Activated CD4-positive, alpha-beta T cell treated with anti-CD3 and anti-CD28 coated beads, Interleukin-2, Interleukin-6, amounts not matched to agents 100 ng/mL and 50 ng/mL, durations not matched to agents 16 hours and 8 hours (primary cell): ENCODE measurements around the gene IQSEC1.

Experiments
- DNase-seq: peaks from one replicate; pipeline ENCODE4 v3.0.0-alpha.2; 2020

Gene IQSEC1

DNA sequence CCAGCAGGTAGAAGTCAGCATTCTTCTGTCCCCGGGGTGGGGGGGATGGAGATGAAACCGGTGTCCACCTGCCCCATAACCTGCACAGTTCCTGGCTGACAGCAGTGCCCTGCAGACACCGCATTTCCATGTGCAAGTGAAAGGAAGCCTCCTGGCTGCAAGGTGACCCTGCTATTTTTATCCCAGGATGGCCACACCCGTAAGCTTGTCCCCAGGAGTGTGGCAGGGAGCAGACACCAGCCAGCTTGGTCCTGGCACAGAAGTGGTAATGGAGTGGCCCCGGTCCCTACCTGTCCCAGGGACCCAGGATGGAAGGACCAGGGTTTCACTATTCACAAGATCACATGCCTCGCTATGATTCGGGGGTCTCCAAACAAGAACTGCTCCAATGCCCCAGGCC, 146.6 kb downstream of the IQSEC1 start:
- DNase-seq = no peak

- no peak for DNase-seq
Measured at GRCh38 chr3:12925648-12926047, 147.6 kb downstream of the IQSEC1 start.

DNA sequence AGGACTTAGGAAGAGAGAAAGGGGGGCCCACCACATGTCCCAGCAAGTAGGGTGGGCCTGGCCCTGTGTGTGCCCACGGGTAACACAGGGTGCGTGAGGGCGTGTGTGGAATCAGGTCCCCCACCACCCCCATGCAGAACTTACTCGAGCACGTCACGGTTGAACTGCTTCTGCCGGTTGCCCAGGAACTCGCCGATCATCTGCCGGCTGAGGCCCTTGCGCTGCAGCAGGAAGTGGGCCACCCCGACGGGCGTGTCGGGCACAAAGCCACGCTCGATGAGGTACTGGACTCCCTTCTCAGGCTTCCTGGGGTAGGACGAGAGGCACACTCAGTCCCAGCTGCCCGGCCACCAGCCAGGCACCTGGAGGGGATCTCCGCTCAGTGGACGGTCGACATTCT, 148.8 kb downstream of the IQSEC1 start:
- no peak for DNase-seq

GRCh38 chr3:12922881-12923431, 150.3 kb downstream of the IQSEC1 start:
- no peak for DNase-seq

DNA sequence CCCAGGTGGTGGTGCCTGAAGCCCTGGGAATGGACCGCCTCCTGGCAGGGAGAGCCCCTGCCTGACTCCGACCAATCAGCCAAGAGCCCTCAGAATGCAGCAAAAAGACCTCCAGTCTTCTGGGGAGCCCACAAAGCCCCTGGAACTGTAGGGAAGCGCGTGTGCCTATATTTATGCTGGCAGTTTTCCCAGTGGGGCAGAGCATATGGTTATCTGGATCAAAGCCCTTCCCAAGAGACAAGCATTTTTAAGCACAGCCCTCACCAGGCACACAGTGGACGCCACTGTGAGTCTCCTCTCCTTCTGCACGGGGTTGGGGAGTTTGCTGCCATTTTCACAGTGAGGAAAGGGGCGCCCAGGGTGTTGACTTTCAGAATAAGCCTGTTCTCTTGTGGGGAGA, 150.9 kb downstream of the IQSEC1 start:
- DNase-seq = no peak

- no peak for DNase-seq
Measured at GRCh38 chr3:12921736-12922135, 151.5 kb downstream of the IQSEC1 start.

DNA sequence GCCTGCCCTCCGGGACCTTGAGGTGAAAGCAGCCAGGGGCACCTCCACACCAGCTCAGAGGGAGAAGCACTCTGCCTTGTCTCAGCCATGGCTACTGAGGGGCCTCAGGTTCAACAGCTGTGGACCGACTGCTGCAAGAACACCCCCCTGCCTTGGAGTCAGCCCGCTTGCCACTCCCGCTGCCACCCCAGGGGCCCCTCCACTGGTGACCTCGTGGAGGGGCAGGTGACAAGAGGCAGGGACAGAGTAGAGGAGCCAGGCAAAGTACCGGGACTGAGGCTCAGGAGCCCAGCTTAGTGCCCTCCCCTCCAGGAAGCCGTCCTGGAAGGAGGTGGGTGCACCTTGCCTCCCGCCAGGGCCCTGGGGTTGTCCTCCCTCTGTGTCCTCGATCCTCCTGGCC, 152.3 kb downstream of the IQSEC1 start:
- DNase-seq = no peak

DNA sequence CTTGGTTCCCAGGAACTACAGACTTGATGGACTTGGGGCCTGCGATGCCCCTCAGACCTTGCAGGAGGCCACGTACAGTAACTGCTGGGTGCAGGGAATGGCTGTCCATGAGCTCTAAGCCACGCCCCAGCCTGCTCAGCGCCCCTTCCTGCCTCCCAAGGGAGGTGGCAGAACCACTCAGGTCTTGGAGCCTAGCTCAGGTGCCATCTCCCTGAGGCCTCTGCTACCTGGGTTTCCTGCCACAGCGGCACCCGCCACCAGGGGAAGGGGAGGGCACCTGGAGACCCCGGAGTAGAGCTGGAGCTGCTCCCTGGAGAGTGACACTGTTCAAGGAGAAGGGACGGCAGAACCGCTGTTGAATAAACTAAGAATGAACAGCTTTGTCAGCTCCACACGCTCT, 154.0 kb downstream of the IQSEC1 start:
- DNase-seq = no peak

GRCh38 chr3:12918231-12918630, 155.0 kb downstream of the IQSEC1 start:
- DNase-seq = no peak

GRCh38 chr3:12916159-12916558, 157.1 kb downstream of the IQSEC1 start:
- DNase-seq = peak; percentile 39

DNA sequence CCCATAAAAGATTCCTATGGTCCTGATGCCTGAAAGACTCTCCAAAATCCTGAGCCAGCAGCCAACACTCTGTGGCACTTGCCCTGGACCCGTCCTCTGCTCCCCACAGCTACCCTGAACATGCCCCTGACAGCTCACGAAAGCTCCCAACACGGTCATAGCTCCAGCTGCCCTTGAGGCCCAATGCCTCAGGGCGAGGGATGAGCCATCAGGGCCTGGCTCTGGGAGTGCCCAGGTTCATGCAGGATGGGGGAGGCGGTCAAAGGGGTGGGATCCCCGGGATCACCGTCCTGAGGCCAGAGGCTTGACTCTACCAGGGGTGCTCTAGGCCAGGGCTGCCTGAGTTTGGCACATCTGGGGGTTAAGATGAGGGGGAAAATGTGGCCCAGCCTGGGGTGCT, 159.1 kb downstream of the IQSEC1 start:
- DNase-seq = no peak

- no peak for DNase-seq
Measured at GRCh38 chr3:12911881-12912415, 161.3 kb downstream of the IQSEC1 start.

- DNase-seq = no peak
Measured at GRCh38 chr3:12910356-12911099, 162.7 kb downstream of the IQSEC1 start.

DNA sequence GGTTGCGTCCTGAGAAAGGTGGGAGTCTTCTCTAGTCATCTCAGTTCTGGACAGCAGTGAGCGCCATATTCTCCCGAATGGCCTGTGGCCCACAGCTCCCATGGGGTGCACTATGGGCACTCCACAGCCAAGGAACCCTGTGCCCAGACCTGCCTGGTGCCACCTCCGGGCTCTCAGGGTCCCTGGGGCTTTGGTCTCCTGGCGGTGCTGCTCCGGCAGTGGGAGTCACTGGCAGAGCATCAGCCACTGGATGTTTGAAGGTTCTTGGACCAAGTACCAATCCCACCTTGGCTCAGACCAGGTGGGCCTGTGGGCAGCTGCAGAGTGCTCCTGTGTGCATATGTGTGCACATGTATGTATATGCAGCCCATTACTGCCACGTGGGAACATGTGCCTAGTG, 163.5 kb downstream of the IQSEC1 start:
- DNase-seq = no peak

DNA sequence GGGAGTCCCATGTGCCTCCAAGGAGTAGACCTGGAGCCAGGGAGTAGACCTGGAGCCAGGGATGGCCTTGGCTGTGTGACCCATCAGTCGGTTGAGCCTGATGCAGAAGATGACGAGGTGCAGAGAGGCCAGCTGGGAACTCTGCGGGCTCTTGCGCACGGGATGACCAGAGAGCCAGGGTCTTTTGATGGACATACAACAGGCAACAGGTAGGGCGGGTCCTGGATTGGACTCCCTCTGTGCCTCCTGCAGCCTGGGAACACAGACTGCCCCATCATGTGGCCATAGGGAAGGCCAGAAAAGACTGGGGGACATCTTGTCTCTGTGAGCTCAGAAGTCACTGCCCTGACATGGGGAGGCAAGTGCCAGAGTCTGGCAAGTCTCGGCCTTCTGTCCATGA, 164.4 kb downstream of the IQSEC1 start:
- DNase-seq = no peak

DNA sequence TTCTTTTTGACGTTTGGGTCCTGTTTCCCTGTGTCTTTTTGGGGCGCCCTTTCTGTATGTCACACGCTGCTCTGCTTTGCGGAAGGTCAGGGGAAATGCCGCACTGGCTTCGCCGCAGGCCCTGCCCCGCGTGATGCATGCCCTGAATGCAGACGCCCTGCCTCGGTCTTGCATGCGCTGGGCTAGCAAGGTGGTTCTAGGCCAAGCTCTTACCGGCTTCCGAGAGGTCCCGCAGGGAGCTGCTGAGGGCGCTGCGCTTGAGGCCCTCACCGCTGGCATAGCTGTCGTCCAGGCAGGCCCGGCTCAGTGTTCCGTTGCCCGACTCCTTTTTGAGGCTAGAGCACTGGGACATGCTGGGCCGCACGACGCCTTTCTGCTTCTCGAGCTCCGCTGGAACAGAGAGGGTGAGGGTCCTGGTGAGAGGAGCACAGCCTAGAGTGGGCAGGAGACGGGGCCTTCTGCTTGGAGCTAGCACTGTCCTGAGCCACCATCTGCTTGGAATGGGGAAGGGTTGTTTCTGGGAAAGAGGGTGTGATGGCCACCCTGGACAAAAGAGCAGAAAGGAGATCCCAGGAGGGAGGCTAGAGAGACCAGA, 165.0 kb downstream of the IQSEC1 start:
- no peak for DNase-seq

- no peak for DNase-seq
Measured at GRCh38 chr3:12907729-12908128, 165.5 kb downstream of the IQSEC1 start.

DNA sequence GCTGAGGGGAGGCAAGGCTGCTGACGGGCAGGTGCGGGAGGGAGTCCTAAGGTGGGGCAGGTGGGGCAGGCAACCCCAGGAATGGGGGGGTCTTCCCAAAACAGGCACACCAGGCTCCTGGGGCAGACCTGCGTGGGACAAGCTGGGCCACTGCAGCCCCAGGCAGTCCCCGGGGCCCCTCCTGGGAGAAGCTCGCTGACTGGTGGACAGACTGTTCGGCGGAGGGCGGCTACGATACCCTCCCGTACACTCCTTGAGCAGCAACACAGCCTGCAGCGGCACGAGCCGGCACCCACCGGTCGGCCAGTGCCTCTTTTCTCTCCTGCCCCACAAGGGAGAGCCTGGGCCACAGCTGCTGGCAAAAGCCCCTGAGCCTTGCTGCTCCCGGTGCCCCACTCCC, 165.9 kb downstream of the IQSEC1 start:
- no peak for DNase-seq

DNA sequence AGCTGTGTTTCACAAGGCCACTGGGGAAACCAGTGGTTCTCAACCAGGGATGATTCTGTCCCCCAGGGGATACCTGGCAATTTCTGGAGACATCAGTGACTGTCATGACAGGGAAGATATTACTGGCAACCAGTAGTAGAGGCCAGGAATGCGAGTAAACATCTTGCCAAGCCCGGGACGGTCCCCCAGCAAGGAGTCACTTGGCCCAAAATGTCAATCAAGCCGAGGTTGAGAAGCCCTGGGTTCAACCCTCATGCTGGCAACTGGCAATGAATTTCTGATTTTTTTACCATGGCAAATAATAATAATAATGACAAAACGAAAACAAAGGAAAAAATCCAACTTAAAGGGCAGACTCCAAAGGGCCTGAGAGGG, 166.3 kb downstream of the IQSEC1 start:
- DNase-seq = no peak

DNA sequence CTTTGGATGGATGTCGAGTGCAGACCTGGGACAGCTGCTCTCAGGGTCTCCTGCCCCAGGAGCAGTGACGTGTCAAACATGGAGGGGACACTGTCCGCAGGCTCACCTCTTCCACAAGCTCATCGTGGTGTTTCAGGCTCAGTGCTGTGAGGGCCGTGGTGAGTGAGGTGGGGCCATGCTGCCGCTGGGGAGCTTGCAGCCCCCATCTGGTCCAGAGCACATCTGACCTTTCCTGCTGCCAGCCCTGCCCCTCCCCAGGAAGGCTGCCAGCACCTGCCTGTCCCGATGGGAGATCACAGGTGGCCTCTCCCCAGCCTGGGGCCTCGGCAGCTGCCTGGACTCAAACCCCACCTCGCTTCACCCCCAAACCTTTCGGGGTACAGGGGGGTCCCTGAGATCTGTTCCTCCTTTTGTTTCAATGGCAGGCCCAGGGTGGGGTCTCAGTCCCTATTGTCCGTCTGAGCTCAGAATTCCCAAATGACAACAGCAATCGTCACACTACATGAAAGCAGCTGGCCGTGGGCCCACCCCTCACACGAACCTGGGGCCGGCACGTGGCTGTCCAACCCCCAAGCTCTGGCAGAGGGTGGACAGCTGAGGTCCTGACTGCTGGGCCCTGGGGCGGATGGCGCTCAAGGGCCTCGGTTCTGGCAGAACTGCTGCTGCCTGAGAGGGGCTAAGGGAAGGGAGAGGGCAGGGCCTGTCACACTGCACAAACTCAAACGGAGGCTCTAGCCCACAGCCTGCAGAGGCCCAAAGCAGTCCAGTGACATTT, 166.9 kb downstream of the IQSEC1 start:
- no peak for DNase-seq

GRCh38 chr3:12905316-12906071, 167.7 kb downstream of the IQSEC1 start:
- DNase-seq = no peak

- no peak for DNase-seq
Measured at GRCh38 chr3:12904951-12905315, 168.3 kb downstream of the IQSEC1 start.

GRCh38 chr3:12903881-12904280, 169.3 kb downstream of the IQSEC1 start:
- DNase-seq = no peak
